Fibroblast of pulmonary artery (primary cell): ENCODE data around the gene FCGR3B.
"Not testable (repeated sequence)": the region's sequence is repeated elsewhere in the genome, so short reads cannot be mapped to it uniquely, and the experiment has no call there.

ENCODE experiments used
- DNase-seq: peaks from one replicate; pipeline ENCODE4 v3.0.0-alpha.2; 2010; ENCODE audit warnings: low read depth
- H3K4me3 ChIP-seq: replicated peaks from 2 replicates; pipeline ENCODE4 v1.5.1; 2011; ENCODE audit warnings: low read depth, mild to moderate bottlenecking, control low read depth, low read length, moderate library complexity
- TF ChIP-seq, protein P1 (sequence below): IDR thresholded peaks from 2 replicates; pipeline ENCODE4 v1.5.1; 2011; ENCODE audit warnings: mild to moderate bottlenecking, control low read depth, low read length, inconsistent platforms; ENCODE audit errors: missing control alignments

The FCGR3B gene

DNA sequence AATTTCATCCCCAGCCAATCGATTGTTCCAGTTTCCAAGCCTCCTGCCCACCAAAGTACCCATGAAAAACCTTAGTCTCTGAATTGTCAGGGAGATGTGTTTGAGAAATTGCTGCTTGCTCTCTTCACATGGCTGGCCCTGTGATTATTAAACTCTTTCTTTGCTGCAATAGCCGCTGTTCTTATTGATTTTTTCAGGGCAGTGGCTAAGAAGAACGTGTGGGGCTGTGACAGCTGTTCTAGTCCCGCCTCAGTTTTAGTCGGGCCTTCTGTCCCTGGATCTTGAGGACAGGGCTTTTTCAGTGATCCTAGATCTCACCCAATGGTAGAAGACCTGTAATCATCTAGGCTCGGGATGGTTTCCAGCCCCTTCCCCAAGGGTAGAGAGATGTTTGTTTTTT is 23.0 kb upstream of the FCGR3B start:
- not testable (repeated sequence) for DNase-seq, H3K4me3 ChIP-seq

DNA sequence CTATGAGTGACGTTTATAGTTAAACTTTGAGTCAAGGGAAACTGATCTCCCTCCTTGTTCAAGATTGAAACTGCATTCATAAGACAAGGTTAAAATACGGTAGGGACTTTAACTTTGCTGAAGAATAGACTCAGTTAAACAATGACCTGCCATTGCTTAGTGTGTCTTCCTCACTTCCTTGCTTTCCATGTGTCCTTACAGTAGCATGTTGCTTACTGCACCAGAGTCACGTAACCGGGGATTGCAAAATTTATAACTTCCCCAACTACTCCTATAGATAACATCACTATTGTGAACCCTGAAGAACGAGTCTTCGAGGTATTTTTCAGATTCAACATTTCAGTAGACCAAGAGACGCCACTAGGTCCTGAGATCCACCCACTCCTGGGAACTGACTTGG is 22.6 kb upstream of the FCGR3B start:
- not testable (repeated sequence) for DNase-seq, H3K4me3 ChIP-seq

DNA sequence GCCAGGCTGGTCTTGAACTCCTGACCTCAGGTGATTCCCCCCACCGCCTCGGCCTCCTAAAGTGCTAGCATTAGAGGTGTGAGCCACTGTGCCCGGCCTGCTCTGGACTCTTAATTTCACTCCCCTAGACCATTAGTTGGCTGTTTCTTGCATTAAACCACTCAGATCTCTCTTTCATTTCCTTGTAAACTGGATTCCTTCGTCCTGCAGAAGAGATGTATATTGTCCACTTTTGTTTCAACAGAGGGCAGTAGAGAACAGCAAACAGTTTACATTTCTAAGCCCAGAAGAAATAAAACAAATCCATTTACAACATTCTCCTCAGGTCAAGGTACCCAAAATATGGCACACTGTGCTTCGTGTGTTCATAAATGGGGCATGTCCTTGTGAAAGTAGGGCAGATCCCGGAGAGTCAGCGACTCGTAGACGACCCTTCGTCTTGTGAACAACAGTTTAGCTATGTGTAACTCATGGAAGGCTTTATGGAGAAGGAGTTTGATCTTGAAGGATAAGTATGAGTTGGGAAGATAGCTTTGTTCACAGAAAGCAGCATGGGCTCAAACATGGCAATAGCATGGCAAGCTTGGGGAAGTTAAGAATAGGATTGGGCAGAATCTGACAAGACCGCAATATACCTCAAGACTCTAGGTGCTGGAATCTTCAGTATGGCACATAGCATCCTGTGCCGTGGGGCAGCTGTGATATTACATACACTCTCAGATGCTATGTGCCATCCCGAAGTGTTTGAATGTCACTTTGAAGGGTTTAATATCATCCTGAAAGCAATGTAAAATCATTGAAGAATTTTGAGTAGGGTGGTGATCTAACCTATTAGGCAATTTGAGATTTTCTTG is 16.8 kb upstream of the FCGR3B start:
- DNase-seq, result peak; percentile 66
- TF ChIP-seq, protein P1, sequence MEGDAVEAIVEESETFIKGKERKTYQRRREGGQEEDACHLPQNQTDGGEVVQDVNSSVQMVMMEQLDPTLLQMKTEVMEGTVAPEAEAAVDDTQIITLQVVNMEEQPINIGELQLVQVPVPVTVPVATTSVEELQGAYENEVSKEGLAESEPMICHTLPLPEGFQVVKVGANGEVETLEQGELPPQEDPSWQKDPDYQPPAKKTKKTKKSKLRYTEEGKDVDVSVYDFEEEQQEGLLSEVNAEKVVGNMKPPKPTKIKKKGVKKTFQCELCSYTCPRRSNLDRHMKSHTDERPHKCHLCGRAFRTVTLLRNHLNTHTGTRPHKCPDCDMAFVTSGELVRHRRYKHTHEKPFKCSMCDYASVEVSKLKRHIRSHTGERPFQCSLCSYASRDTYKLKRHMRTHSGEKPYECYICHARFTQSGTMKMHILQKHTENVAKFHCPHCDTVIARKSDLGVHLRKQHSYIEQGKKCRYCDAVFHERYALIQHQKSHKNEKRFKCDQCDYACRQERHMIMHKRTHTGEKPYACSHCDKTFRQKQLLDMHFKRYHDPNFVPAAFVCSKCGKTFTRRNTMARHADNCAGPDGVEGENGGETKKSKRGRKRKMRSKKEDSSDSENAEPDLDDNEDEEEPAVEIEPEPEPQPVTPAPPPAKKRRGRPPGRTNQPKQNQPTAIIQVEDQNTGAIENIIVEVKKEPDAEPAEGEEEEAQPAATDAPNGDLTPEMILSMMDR, result peak; percentile 54
- H3K4me3 ChIP-seq, result not testable (repeated sequence)

DNA sequence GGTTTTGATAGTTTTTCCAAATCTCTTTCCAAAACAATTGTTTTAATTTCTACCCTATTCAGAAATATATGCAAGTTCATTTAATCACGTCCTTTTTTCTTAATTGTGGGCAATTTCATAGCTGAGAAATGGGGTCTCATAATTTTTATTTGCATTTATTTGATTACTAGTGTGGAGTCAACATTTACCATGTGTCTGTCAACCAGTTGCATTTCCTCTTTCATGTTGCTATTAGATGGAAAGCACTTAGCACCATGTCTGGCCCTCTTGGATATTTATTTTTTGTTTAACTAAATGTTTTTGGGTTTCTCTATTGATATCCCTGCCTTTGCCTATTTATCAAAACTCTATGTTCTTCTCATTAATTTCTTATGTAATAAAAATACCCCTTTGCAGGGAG is 13.9 kb upstream of the FCGR3B start:
- not testable (repeated sequence) for H3K4me3 ChIP-seq, DNase-seq

DNA sequence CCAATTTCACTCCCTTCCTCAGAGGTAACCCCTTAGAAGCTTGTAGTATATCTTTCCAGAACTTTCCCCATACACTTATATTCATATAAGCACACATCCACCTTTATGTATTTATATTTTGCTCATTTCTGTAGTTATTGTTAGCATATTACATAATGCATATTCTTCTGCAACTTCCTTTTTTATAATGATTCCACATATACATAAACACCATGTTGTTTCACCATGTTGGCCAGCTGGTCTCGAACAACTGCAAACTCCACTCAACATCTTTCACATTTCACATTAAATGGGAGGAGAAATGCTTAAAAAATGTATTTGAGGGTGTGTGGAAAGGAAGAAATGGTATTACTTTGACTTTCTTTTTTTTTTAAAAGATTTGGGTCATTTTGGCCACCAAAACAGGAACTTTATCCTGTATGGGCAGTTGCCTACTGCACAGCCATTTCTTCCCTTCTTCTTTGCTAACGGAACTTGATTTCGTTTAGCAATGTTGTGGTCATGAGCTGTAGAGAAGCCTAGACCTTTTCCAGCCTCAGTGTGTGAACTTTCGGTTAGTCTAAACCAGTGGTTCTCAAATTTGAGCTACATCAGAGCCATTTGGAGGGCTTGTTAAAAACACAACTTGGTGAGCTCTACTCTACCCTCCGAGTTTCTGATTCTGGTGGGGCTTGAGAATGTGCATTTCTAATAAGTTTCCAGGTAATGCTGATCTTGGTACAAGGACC is 12.7 kb upstream of the FCGR3B start:
- DNase-seq, H3K4me3 ChIP-seq: not testable (repeated sequence)

DNA sequence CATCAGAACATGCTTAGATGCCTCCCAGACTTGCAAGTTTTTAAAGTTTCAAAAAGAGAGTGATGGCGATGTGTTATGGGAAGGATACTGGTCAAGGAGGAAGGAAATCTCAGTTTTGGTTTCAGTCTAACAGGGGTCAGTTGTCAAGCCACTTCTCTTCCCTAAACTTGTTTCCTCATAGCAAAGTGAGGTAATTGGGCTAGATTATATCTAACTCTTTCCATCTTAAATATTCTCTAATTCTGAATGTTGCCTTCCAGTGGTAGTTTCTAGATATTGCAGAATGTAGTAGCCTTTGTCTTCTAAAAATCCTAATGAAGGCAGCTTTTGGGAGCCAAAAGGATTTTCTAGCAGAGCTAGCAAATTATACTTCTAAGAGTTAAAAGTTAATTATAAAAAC is 11.7 kb upstream of the FCGR3B start:
- DNase-seq, result peak; percentile 23
- not testable (repeated sequence) for H3K4me3 ChIP-seq

DNA sequence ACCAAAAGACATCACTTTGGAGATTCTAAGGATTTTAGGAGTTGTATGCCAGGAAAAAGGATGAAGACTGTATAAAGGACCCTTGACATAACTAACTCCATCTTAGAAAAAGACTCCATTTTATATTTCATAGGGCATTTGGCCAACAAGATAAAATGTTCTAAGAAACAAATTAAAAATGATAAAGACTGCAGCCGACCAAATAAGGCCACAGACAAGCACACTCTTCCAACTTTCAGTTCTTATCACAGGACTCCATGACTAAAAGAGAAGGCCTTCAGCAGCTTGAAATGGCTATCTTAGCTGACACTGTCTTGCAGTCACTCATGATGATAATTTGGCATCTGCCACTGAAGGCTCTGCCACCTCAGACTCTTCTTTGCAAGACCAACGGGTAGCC is 8.2 kb upstream of the FCGR3B start:
- H3K4me3 ChIP-seq, DNase-seq: not testable (repeated sequence)

DNA sequence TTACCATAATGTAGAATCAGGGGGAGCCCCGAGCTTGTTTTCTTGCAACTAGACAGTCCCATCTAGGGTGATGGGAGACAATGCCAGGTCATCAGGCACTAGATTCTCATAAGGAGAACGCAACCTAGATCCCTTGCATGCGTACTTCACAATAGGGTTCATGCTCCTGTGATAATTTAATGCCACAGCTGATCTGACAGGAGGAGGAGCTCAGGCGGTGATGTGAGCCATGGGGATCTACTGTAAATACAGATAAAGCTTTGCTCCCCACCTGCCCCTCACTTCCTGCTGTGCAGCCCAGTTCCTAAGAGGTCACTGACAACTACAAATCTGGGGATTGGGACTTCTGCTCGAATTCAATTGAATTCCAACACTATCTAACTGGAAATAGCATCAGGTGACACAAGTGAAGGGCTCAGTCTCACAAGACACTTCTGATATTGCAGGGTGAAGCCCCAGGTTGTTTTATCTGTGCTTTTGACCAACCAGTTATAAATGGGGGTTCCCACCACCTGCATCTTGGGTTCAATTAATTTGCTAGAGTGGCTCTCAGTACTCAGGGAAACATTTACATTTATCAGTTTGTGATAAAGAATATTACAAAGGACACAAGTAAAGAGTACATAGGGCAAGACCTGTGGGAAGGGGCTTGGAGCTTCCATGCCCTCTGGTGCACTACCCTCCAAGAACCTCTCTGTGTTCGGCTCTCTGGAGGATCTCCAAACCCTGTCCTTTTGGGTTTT is 7.4 kb upstream of the FCGR3B start:
- not testable (repeated sequence) for DNase-seq, H3K4me3 ChIP-seq

DNA sequence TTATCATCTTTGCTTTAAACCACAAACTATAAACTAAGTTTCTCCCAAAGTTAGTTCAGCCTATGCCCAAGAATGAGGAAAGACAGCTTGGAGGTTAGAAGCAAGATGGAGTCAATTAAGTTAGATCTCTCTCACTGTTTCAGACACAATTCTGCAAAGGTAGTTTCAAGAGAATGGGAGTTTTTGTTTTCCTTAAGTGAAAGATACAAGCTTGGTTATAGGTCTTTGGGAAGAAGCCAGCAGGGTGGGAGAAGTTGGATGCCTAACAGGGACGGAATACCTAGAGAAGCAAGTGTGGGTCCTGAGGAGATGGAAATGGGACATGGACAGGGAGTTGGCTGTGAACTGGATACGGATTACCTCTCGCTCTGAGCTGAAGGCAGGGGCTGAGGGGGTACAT is 6.0 kb upstream of the FCGR3B start:
- not testable (repeated sequence) for DNase-seq, H3K4me3 ChIP-seq

DNA sequence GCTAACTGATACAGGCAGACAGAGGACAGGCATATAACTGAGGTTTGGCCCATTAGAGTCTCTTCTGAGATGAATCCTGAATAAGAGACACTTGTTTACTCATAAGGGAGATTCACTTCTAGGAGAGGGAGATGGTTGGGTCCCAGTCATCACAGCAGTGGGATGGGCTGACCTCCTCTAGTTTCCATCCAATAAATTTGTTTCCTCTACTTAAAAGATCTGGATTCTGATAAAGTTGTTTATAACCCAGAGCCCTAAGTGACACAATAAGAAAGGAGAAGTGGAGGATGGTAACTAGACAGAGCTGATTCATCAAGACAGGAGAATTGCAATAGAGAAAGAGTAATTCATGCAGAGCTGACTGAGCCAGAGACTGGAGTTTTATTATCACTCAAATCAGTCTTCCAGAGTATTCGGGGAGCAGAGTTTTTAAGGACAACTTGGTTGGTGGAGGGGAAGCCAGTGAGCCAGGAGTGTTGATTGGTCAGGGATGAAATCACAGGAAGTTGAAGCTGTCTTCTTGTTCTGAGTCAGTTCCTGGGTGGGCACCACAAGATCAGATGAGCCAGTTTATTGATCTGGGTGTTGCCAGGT is 5.3 kb upstream of the FCGR3B start:
- DNase-seq, H3K4me3 ChIP-seq: not testable (repeated sequence)

DNA sequence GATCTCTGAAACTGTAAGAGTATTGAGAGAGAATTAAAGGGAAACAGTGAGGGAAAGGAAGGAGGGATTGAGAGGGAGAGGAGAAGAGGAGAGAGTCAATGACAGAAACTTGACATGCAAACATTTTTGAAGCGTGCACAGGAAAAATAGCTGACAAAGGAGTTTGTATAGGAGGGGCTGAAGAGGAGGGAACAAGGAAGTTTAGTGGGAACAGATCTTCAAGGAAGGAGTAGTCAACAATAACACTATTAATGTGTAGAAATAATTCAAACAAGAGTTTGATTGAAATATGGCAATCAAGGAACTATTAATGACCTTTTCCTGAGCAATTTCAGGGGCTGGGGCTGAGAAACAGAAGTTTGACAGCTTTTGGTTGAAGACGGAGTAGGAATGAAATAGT is 4.0 kb upstream of the FCGR3B start:
- not testable (repeated sequence) for H3K4me3 ChIP-seq, DNase-seq

DNA sequence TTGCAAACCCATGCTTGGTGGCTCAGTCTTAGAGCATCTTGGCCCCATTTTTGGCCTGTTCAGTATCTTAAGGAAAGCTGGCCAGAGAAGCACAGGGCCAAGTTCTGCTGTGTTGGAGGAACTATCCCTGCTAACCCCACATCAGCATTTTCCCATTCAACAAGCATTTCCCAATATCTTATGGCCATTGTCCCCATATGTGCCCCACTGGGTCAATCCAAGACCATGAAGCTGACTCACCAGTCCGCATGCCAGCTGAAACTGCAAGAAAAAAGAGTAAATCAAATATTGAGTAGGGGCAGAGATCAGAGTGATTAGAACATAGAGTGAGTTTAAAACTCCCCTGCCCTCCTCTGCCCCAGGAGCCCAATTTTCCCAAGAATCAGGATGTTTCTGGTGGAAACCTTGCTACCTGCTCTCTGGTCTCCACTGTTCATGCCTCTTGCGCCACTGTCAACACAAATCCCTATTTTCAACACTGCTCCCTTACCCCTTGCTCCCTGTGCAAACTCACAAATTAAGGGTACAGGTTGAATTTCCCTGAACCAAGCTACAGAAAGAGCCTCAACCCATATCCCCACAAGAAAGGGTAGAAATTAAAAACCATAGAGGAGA is 741 bp downstream of the FCGR3B start:
- DNase-seq, H3K4me3 ChIP-seq: not testable (repeated sequence)

DNA sequence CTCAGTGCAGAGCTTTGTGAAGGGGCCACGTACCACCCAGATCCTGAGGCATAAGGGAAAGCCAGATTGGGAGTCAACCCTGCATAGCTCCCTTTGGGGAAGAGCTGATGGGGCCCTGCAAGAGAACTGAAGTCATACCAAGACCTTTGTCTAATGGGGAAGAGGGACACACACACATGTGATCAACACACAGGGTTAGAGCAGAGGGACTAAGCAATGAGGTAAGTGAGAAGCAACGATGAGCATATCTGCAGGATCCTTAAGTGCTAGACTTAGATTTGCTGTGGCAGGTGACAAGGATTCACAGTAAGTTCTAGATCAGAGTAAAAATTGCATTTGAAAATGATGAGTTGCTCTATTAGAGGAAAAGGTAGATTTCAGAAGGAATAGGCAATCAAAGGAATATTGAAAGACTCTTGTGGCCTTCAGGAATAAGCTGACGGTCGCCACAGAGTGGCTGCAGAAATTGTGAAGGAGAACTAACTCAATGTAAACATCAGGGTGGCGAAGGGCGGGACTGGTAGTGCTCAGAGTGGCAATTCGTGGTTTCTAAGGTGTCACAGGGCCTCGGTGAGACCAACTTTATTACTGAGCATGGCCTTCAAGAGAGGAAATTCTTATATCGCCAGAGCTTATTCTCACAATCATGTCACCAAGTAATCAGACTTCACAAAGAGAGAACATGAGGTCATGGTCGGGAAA is 4.4 kb downstream of the FCGR3B start:
- not testable (repeated sequence) for DNase-seq, H3K4me3 ChIP-seq

DNA sequence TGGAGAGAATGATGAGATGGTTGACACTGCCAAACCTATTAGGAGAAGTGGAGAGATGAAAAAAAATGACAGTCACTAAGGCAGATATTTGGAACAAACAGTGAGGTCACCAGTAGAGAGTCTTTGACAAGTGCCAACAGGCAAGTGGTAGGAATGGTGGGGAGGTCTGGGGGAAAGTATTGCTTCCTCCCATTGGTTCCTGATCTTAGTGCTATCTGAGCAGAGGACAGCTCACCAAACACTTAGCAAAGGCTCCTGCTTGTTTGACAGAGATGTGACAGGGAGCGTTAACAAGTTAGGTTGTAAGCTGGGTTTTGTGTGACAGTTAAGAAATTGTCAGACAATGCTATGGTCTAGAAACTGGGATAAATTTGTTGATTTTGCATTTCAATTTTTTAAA is 6.4 kb downstream of the FCGR3B start:
- DNase-seq, H3K4me3 ChIP-seq: not testable (repeated sequence)

DNA sequence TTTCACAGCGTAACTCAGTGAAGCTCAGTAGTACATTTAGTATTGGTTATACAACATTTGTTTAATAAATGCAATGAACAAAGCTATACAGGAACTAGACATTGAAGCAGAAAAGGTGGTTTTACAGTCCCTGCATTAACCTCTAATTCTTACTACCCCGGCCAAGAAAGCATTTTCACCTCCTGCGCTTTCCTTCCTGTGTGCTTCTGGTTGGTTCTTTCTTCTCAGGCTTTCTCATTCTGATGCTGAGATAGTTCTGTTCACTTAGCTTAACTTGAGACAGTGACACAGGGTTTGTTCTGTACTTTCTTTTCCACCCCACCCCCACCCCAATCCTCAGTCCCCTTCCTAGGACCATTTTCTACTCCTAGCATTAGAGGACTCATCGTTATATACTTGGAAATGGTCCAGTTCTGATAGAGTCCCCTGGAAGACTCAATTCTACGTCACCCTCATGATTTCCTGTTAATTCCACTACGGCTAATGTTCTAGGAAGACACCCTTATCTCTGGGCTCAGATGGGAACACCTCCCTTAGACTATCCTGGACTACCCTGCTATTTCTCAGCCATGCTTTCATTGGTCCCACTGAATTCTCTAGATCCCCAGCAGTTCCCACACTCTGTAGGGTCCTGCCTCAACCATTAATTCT is 7.5 kb downstream of the FCGR3B start:
- not testable (repeated sequence) for H3K4me3 ChIP-seq, DNase-seq

DNA sequence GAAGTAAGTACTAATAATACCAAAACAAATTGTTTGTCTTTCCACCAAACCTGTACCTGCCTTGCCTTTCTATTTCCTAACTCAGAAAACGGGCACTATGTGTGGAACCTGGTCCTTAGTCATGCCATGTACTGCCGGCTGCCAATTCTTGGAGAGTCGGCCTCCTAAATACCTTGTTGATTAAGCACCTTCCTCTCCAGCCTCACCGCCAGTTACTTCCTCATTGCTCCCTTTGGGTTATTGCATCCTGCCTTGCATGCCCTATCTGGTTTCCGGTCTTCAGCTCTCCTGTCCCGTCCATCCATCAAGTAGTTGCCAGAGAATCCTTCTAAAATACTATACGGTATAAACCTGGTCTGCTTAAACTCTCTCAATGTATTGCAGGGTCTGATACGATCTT is 8.9 kb downstream of the FCGR3B start:
- DNase-seq, H3K4me3 ChIP-seq: not testable (repeated sequence)
